ENCODE results near the gene ABT1. TPM values are rescaled to one million over a fixed set of nuclear protein-coding genes. Genes with fewer than 3 reads are reported as not detected.
"Not testable (repeated sequence)": the region's sequence is repeated elsewhere in the genome, so short reads cannot be mapped to it uniquely, and the experiment has no call there.

ABT1 gene
- 12.0 TPM for polyA plus RNA-seq (2013)

DNA sequence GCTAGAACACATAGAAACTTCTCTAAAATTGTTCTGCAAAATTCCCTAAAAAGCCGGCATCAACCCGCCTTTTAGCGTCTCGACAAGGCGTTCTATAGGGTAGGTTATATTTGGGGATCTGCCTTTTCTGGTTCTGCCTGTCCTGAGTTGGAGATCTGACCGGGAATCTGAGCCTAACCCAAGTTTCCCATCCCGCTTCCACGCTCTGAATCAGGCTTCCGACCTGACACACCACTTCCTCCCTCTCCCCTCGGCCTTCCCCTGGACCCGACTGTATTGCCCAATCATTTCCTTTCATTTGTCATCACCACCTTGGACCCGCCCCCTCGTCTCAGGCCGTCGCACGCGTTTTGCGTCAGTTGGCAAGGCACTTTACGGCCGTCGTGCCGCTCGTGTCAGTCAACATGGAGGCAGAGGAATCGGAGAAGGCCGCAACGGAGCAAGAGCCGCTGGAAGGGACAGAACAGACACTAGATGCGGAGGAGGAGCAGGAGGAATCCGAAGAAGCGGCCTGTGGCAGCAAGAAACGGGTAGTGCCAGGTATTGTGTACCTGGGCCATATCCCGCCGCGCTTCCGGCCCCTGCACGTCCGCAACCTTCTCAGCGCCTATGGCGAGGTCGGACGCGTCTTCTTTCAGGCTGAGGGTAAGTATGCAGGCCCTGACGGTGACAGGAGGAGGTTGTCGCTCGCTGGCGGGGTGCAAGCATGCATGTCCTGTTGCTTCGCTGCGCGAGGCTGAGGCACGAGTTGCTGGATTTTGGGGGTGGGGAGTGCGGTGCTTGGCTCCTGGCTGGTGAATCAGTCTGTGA is at the start of gene ABT1:
Gene ABT1 (plus strand): TSS at position 375 of the 810 bp plus-strand sequence. CDS start 30 bp downstream, at position 405.
- Histone ChIP-seq H3K27ac (ENCODE audit: insufficient read depth in 1 of 2, low read depth in 1 of 2, low read length in 2 of 2, poor library complexity in 1 of 2, severe bottlenecking in 2 of 2) (peak within 1 kb of the TSS; percentile 93), H3K4me1 (ENCODE audit: control extremely low read depth in 1 of 4, control insufficient read depth in 4 of 4, insufficient read depth in 4 of 4, low read length in 3 of 4) (peaks cover 3 to 31% (median 19%) of the 10 kb centered on the region in 4 experiments), H3K27me3 (replicated peaks in 2 of 5; ENCODE audit: control insufficient read depth in 4 of 5, insufficient read depth in 5 of 5, low read length in 4 of 5) (peaks cover 4 to 26% (median 11%) of the 10 kb centered on the region in 5 experiments), H3K4me3 (ENCODE audit: control insufficient read depth in 1 of 7, extremely low read depth in 1 of 7, insufficient read depth in 4 of 7, low read depth in 2 of 7, low read length in 6 of 7) (peak within 1 kb of the TSS; percentile 87 to 100 (median 96)), H3K9me3 (ENCODE audit: control extremely low read depth in 1 of 5, control insufficient read depth in 4 of 5, insufficient read depth in 2 of 5, low read depth in 1 of 5, low read length in 4 of 5) (no peaks in the 10 kb centered on the region), H3K36me3 (ENCODE audit: control insufficient read depth in 4 of 4, insufficient read depth in 4 of 4, low read length in 3 of 4) (peaks cover 0 to 24% (median 17%) of the 10 kb centered on the region in 4 experiments)
- CTCF ChIA-PET: interaction anchor here (1.2 to 10.1 kb wide), 3 partner anchors 20 to 424 kb away, joined by 4 to 182 read pairs (median 7); no protein-coding TSS in a partner anchor
- 0% methylated on average over 45 of the region's 51 CpGs for WGBS (ENCODE audit: insufficient coverage)
- DNase-seq: peak; percentile 98 to 99 (median 99)
- POLR2A ChIA-PET: no interaction called here

- CTCF ChIA-PET; H3K9me3 ChIP-seq (ENCODE audit: control extremely low read depth in 1 of 5, control insufficient read depth in 4 of 5, insufficient read depth in 2 of 5, low read depth in 1 of 5, low read length in 4 of 5); DNase-seq; H3K4me3 ChIP-seq (ENCODE audit: control insufficient read depth in 1 of 7, extremely low read depth in 1 of 7, insufficient read depth in 4 of 7, low read depth in 2 of 7, low read length in 6 of 7); H3K27me3 ChIP-seq (replicated peaks in 2 of 5; ENCODE audit: control insufficient read depth in 4 of 5, insufficient read depth in 5 of 5, low read length in 4 of 5); H3K27ac ChIP-seq (ENCODE audit: insufficient read depth in 1 of 2, low read depth in 1 of 2, low read length in 2 of 2, poor library complexity in 1 of 2, severe bottlenecking in 2 of 2); POLR2A ChIA-PET: not testable (repeated sequence)
- peaks cover 2 to 11% (median 5%) of the 10 kb centered on the region in 4 experiments for H3K4me1 ChIP-seq (ENCODE audit: control extremely low read depth in 1 of 4, control insufficient read depth in 4 of 4, insufficient read depth in 4 of 4, low read length in 3 of 4)
- 94% methylated on average over 9 of the region's 18 CpGs for WGBS (ENCODE audit: insufficient coverage)
- H3K36me3 ChIP-seq (ENCODE audit: control insufficient read depth in 4 of 4, insufficient read depth in 4 of 4, low read length in 3 of 4): peaks cover 5 to 17% (median 9%) of the 10 kb centered on the region in 4 experiments
Observed at GRCh38 chr6:26547363-26547762, 49.4 kb upstream of the ABT1 start.

DNA sequence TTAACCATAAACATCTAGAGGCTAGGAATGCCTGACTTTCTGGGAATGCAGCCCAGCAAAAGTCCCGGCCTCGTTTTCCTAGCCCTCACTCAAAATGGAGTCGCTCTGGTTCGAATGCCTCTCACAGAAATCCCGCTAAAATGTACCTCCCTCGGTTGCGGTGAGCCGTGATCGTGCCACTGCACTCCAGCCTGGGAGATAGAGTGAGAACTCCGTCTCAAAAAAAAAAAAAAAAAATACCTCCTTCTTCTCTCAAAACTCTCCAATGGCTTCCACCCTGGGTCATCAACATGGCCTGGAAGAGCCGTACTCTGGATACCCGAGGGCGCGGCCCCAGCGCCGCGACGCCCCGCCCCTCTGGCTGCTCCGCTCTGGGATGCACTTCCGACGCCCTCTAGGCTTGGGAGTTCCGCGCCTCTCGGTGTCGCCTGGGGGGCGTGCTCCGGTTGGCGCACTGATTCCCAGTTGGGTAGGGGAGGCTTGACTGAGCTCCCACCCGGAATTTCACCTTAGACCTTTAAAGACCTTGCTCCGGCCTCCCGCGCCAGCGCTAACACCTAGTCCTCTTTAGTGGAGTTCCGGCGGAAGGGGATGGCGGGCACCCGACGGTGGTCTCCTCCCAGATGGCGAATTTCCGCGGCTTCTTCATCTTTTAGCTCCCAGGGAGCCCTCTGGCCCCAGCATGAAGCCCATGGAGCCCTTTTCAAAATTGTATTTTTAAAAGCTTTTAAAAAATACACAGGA is 46.3 kb upstream of the ABT1 start:
- H3K4me1 ChIP-seq (ENCODE audit: control extremely low read depth in 1 of 4, control insufficient read depth in 4 of 4, insufficient read depth in 4 of 4, low read length in 3 of 4): peaks cover 10 to 22% (median 19%) of the 10 kb centered on the region in 4 experiments
- DNase-seq: peak in 1 of 3 donors; percentile 69
- no peaks in the 10 kb centered on the region for H3K9me3 ChIP-seq (ENCODE audit: control extremely low read depth in 1 of 5, control insufficient read depth in 4 of 5, insufficient read depth in 2 of 5, low read depth in 1 of 5, low read length in 4 of 5)
- 4% methylated on average over 21 of the region's 42 CpGs for WGBS (ENCODE audit: insufficient coverage)
- no peaks in the 10 kb centered on the region for H3K27me3 ChIP-seq (replicated peaks in 2 of 5; ENCODE audit: control insufficient read depth in 4 of 5, insufficient read depth in 5 of 5, low read length in 4 of 5)
- CTCF ChIA-PET: interaction anchor here (1.0 to 5.1 kb wide), 2 partner anchors 22 to 209 kb away, joined by 3 to 21 read pairs; no protein-coding TSS in a partner anchor
- peak overlapping the region; percentile 57 to 90 (median 80) for H3K4me3 ChIP-seq (ENCODE audit: control insufficient read depth in 1 of 7, extremely low read depth in 1 of 7, insufficient read depth in 4 of 7, low read depth in 2 of 7, low read length in 6 of 7)
- POLR2A ChIA-PET: no interaction called here
- peaks cover under 1 to 9% (median 3%) of the 10 kb centered on the region in 4 experiments for H3K36me3 ChIP-seq (ENCODE audit: control insufficient read depth in 4 of 4, insufficient read depth in 4 of 4, low read length in 3 of 4)
- H3K27ac ChIP-seq (ENCODE audit: insufficient read depth in 1 of 2, low read depth in 1 of 2, low read length in 2 of 2, poor library complexity in 1 of 2, severe bottlenecking in 2 of 2): no peak overlapping the region

DNA sequence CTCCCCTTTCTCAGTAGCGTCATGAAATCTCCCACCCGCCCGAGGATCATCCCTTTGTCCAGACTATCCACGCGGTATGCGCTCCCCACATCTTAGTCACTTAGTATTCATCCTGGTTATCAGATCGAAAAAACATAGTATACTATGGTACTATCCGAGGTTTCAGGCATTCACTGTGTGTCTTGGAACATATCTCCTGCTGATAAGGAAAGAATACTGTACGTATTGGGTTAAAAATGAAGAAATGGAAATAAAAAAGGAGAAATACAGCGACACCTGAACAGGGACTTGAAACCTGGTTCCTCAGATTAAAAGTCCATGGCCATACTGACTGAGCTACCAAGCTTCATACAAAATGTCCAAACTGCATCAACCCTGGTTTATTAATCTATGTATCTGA is 44.5 kb upstream of the ABT1 start:
- DNase-seq: no peak
- Histone ChIP-seq H3K36me3 (ENCODE audit: control insufficient read depth in 4 of 4, insufficient read depth in 4 of 4, low read length in 3 of 4) (no peaks in the 10 kb centered on the region), H3K27me3 (replicated peaks in 2 of 5; ENCODE audit: control insufficient read depth in 4 of 5, insufficient read depth in 5 of 5, low read length in 4 of 5) (no peaks in the 10 kb centered on the region), H3K27ac (ENCODE audit: insufficient read depth in 1 of 2, low read depth in 1 of 2, low read length in 2 of 2, poor library complexity in 1 of 2, severe bottlenecking in 2 of 2) (no peak overlapping the region), H3K9me3 (ENCODE audit: control extremely low read depth in 1 of 5, control insufficient read depth in 4 of 5, insufficient read depth in 2 of 5, low read depth in 1 of 5, low read length in 4 of 5) (no peaks in the 10 kb centered on the region), H3K4me3 (ENCODE audit: control insufficient read depth in 1 of 7, extremely low read depth in 1 of 7, insufficient read depth in 4 of 7, low read depth in 2 of 7, low read length in 6 of 7) (peak overlapping the region in 3 of 7 experiments; percentile 89 to 100 (median 90)), H3K4me1 (ENCODE audit: control extremely low read depth in 1 of 4, control insufficient read depth in 4 of 4, insufficient read depth in 4 of 4, low read length in 3 of 4) (peaks cover 10 to 22% (median 20%) of the 10 kb centered on the region in 4 experiments)
- WGBS (ENCODE audit: insufficient coverage): 87% methylated on average over 8 of the region's 10 CpGs
- POLR2A ChIA-PET: interaction anchor here (1.4 kb wide), 1 partner anchor 20 kb away, joined by 5 read pairs; no protein-coding TSS in a partner anchor
- CTCF ChIA-PET: interaction anchor here (0.8 to 5.1 kb wide), 7 partner anchors 10 to 44 kb away, joined by 3 to 21 read pairs (median 6); no protein-coding TSS in a partner anchor

DNA sequence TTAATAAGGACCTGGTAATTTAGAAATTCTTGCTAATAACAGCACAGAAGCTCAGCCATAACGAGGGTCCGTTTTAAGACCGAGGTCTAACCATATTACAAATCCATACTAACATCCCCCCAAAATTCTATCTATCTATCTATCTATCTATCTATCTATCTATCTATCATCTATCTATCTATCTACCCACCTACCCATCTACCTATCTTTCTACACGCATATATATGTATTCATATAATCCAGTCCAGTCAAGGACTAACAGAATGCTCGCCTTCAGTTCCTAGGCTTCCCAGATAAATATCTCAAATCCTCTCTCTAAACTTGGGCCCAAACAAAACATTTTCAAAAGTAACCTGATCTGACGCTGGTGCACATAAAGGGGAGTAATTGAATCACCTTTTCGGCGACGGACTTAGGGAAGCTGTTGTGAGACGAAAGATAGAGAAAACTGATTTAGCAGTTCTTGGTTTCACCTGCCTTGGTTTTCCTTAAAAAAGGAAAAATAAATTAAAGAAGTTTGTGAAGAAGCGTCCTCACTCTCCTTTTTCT is 44.0 kb upstream of the ABT1 start:
- H3K4me3 ChIP-seq (ENCODE audit: control insufficient read depth in 1 of 7, extremely low read depth in 1 of 7, insufficient read depth in 4 of 7, low read depth in 2 of 7, low read length in 6 of 7): peak overlapping the region in 6 of 7 experiments; percentile 75 to 100 (median 90)
- no peaks in the 10 kb centered on the region for H3K27me3 ChIP-seq (replicated peaks in 2 of 5; ENCODE audit: control insufficient read depth in 4 of 5, insufficient read depth in 5 of 5, low read length in 4 of 5)
- peak in 2 of 3 donors; percentile 34 to 38 for DNase-seq
- peak overlapping the region in 1 of 2 experiments; percentile 46 for H3K27ac ChIP-seq (ENCODE audit: insufficient read depth in 1 of 2, low read depth in 1 of 2, low read length in 2 of 2, poor library complexity in 1 of 2, severe bottlenecking in 2 of 2)
- POLR2A ChIA-PET: interaction anchor here (1.4 to 1.6 kb wide), 2 partner anchors 16 to 19 kb away, joined by 3 to 5 read pairs; no protein-coding TSS in a partner anchor
- 69% methylated on average over 10 of the region's 11 CpGs for WGBS (ENCODE audit: insufficient coverage)
- H3K36me3 ChIP-seq (ENCODE audit: control insufficient read depth in 4 of 4, insufficient read depth in 4 of 4, low read length in 3 of 4): no peaks in the 10 kb centered on the region
- H3K9me3 ChIP-seq (ENCODE audit: control extremely low read depth in 1 of 5, control insufficient read depth in 4 of 5, insufficient read depth in 2 of 5, low read depth in 1 of 5, low read length in 4 of 5): no peaks in the 10 kb centered on the region
- CTCF ChIA-PET: interaction anchor here (0.8 to 5.1 kb wide), 7 partner anchors 10 to 43 kb away, joined by 3 to 21 read pairs (median 6); no protein-coding TSS in a partner anchor
- H3K4me1 ChIP-seq (ENCODE audit: control extremely low read depth in 1 of 4, control insufficient read depth in 4 of 4, insufficient read depth in 4 of 4, low read length in 3 of 4): peaks cover 10 to 22% (median 20%) of the 10 kb centered on the region in 4 experiments

DNA sequence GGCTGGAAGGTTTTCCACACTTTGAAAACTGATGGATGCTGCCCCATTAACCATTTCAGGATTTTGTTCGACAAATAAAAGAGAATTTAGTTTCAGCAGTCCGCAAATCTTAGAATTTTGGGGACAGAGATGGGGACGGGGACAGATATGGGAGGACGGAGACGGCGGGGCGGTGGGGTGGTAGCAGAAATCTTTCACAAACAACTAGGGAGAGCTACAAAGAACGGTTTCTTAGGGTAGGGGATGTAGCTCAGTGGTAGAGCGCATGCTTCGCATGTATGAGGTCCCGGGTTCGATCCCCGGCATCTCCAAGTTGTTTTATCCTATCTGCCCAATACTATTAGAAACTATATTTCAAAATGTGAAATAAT is 43.5 kb upstream of the ABT1 start:
- peak; percentile 85 to 90 (median 86) for DNase-seq
- H3K27ac ChIP-seq (ENCODE audit: insufficient read depth in 1 of 2, low read depth in 1 of 2, low read length in 2 of 2, poor library complexity in 1 of 2, severe bottlenecking in 2 of 2): peak overlapping the region in 1 of 2 experiments; percentile 78
- 0% methylated on average over 3 of the region's 13 CpGs for WGBS (ENCODE audit: insufficient coverage)
- H3K9me3 ChIP-seq (ENCODE audit: control extremely low read depth in 1 of 5, control insufficient read depth in 4 of 5, insufficient read depth in 2 of 5, low read depth in 1 of 5, low read length in 4 of 5): no peaks in the 10 kb centered on the region
- POLR2A ChIA-PET: interaction anchor here (1.4 to 1.6 kb wide), 2 partner anchors 16 to 19 kb away, joined by 3 to 5 read pairs; no protein-coding TSS in a partner anchor
- no peaks in the 10 kb centered on the region for H3K27me3 ChIP-seq (replicated peaks in 2 of 5; ENCODE audit: control insufficient read depth in 4 of 5, insufficient read depth in 5 of 5, low read length in 4 of 5)
- peaks cover 10 to 22% (median 20%) of the 10 kb centered on the region in 4 experiments for H3K4me1 ChIP-seq (ENCODE audit: control extremely low read depth in 1 of 4, control insufficient read depth in 4 of 4, insufficient read depth in 4 of 4, low read length in 3 of 4)
- H3K36me3 ChIP-seq (ENCODE audit: control insufficient read depth in 4 of 4, insufficient read depth in 4 of 4, low read length in 3 of 4): no peaks in the 10 kb centered on the region
- H3K4me3 ChIP-seq (ENCODE audit: control insufficient read depth in 1 of 7, extremely low read depth in 1 of 7, insufficient read depth in 4 of 7, low read depth in 2 of 7, low read length in 6 of 7): peak overlapping the region in 6 of 7 experiments; percentile 75 to 100 (median 90)
- CTCF ChIA-PET: interaction anchor here (0.8 to 5.1 kb wide), 9 partner anchors 11 to 223 kb away, joined by 3 to 21 read pairs (median 4); partner anchors contain the start of gene HMGN4
